Activated CD4-positive, alpha-beta T cell treated with anti-CD3 and anti-CD28 coated beads, Interleukin-2, Interleukin-6, amounts not matched to agents 100 ng/mL and 50 ng/mL, durations not matched to agents 16 hours and 8 hours (primary cell): Measurements from ENCODE around the gene AQP2.

Experiments used
- DNase-seq: peaks from one replicate; pipeline ENCODE4 v3.0.0-alpha.2; 2020

The AQP2 gene

GRCh38 chr12:49920915-49921286 lies 29.6 kb upstream of the AQP2 start:
- no peak for DNase-seq

- DNase-seq = no peak
Measured at GRCh38 chr12:49921299-49921698, 29.2 kb upstream of the AQP2 start.

- DNase-seq = no peak
Measured at GRCh38 chr12:49921936-49922335, 28.6 kb upstream of the AQP2 start.

GRCh38 chr12:49922349-49923034 lies 28.0 kb upstream of the AQP2 start:
- no peak for DNase-seq

- DNase-seq = no peak
Measured at GRCh38 chr12:49923035-49923644, 27.4 kb upstream of the AQP2 start.

- no peak for DNase-seq
Measured at GRCh38 chr12:49923880-49924556, 26.5 kb upstream of the AQP2 start.

GRCh38 chr12:49924628-49925246 lies 25.8 kb upstream of the AQP2 start:
- DNase-seq = no peak

GRCh38 chr12:49925433-49926204 lies 24.9 kb upstream of the AQP2 start:
- no peak for DNase-seq

GRCh38 chr12:49928471-49928870 lies 22.1 kb upstream of the AQP2 start:
- no peak for DNase-seq

- no peak for DNase-seq
Measured at GRCh38 chr12:49929581-49929980, 21.0 kb upstream of the AQP2 start.

GRCh38 chr12:49930515-49931288 lies 19.8 kb upstream of the AQP2 start:
- DNase-seq = no peak

- no peak for DNase-seq
Measured at GRCh38 chr12:49932023-49932422, 18.5 kb upstream of the AQP2 start.

GRCh38 chr12:49932533-49933130 lies 17.9 kb upstream of the AQP2 start:
- no peak for DNase-seq

GRCh38 chr12:49933796-49934195 lies 16.7 kb upstream of the AQP2 start:
- DNase-seq = no peak

GRCh38 chr12:49934505-49934904 lies 16.0 kb upstream of the AQP2 start:
- DNase-seq = no peak

- no peak for DNase-seq
Measured at GRCh38 chr12:49936925-49937324, 13.6 kb upstream of the AQP2 start.

GRCh38 chr12:49937639-49938300 lies 12.8 kb upstream of the AQP2 start:
- no peak for DNase-seq

GRCh38 chr12:49939307-49939706 lies 11.2 kb upstream of the AQP2 start:
- no peak for DNase-seq

- no peak for DNase-seq
Measured at GRCh38 chr12:49939707-49940106, 10.8 kb upstream of the AQP2 start.

GRCh38 chr12:49941556-49942511 lies 8.7 kb upstream of the AQP2 start:
- no peak for DNase-seq
